Activated gamma-delta T cell treated with Interleukin-2 at 50 U/mL for 16 hours (primary cell): ENCODE results near the gene KRT74.

Experiments
- DNase-seq: peaks from one replicate; pipeline ENCODE4 v3.0.0-alpha.2; 2020

KRT74 gene

DNA sequence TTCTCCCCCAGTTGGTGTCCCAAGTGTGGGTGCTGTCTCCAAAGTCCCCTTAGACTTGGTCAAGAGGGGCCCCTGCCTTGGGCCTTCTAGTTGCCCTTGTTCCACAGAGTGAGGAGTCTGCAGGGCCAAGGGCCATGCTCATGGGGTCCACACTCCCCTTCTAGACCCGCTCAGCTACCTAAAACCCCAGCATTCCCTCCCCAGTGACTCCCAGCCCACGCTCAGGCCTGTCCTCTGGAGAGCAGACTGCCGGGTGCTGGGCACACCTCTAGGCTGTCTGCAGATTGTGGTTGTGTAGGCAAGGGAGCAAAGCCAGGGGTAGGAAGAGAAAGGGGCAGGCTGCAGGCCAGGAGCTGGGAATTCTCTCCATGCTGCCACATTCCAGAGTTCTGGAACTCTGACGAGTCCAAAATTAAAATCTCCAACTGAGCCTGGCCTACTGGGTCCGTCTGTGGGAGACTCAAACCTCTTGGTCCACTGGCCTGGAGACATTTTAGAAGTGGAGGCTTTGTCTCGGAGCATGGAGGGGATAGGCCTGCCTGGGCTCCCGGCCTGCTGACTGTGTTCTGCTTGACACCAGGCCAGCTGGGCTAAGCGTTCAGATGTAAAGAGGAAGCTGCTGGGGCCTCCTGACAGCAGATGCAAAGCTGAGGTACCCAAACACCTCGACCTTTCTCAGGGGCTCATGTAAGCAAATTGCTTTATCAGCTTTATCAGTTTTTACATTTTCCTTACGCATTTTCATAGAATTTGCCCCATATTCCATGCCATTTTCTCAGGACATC, 39.8 kb downstream of the KRT74 start:
- no peak for DNase-seq

DNA sequence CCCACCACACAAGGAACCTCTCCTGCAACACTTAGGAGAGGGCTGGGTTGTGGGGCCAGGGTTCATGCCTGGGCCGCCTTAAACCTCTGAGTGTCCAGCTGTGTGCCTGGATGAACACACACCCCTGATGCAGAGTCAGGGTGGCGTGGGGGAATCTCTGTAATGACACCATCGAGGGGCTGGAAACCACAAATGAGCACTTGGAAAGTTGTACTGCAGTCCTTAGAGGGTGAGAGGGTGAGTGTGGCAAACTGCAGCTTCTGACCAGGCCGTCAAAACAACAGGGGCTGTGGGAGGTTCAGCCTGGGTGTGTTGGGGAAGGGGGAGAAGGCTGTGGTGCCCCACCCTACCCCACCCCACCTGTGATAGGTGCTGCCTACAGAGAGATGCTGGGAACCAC, 41.0 kb downstream of the KRT74 start:
- no peak for DNase-seq

DNA sequence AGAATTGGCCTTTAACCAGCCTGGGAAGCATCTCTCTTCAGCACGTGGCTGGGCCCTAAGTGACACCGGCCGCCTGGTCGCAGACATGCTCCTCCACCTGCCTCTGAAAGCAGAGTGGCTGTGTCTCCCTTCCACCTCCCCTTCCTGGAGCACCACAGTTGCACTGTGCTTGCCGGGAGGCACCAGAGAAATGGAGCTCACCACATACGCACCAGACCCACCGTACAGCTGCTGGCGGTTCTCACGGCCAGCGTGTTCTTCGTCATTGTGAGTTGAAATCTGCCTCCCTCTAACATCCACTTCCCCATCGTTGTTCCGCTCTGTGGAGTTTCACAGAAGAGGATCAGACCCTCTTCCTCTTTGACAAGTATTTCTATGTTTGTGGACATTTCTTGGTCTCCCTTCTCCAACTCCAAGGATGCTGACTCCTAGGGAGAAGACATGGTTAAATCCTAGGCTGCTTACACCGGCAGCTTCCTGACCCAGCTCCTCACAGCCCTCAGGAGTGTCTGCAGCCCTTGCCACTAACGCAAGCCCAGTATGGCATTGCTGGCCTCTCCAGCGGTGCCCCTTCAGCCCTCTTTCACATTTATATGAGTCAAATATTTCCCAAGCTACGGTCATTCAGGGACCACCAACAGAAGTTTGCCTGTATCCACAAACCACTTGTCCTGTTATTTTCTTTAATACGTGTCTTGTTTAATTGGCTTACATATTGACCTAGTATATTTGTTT, 41.9 kb downstream of the KRT74 start:
- no peak for DNase-seq

DNA sequence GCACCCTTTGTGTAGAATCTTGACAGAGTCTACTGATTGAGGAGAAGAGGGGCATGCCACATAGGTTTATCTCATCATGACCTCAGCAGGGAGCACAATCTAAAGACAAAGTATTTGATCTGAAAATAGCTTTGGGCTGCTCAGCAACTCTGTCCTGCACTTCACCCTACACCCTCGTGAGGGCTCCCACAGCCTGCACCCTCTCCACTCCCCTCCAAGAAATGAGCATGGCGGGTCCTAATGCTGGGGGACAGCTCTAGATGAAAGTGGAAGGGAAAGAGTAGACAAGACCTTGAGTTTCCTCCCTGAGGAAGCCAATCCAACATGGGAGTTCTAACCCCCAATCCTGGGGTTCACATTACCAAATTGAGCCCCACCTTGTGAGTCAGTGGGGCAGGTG, 42.7 kb downstream of the KRT74 start:
- DNase-seq: no peak

DNA sequence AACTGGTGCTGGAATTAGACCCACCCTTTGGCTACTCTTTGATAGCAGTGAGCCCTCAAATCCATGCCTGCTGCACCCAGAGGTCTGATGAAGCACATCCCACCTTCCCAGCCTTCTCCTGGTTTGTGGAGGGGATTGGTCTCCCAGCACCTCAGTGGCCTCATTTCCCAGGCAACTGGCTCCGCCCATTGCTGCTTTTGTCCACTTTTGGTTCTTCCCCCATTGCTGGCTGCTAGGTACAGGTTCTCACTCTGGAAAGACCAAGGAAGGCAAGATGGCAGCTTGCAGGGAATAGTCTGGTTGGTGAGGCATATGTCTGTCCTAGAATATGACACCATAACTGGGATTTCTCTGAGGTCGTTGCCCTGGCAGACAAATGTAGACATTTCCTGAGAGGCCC, 43.3 kb downstream of the KRT74 start:
- DNase-seq: no peak

DNA sequence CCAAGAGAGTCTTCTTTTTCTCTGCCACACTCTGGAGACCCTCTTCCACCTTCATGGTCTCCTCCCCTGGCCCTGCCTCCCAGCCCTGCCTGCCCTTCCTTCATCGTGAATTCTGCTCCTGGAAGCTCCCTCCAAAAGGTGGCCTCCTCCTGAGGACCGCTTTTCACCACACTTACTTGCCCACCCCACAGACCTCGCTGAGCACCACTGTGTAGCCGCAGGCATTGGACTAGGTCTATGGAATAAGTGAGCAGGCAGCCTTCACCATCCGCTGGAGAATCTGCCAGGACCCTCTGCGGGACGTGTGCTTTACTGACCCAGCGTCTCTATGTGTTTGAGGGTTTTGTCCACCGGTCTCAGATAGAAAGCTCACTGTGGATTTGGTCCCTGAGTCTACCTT, 43.8 kb downstream of the KRT74 start:
- DNase-seq: no peak

DNA sequence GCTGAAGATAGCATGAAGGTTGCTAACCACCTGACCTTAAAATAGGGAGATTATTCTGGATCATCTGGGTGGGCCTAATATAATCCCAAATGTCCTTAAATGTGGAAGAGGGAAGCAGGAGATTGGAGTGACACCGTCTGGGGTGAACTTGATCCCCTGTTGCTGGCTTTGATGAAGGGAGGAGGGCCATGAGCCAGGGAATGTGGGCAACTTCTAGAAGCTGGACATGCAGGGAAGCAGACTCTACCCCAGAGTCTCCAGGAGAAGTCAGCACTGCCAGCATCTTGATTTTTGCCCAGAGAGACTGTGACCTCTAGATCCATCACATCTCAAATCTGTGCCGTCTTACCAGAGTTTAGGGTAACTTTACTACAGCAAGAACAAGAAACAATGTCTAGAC, 44.2 kb downstream of the KRT74 start:
- DNase-seq: no peak

DNA sequence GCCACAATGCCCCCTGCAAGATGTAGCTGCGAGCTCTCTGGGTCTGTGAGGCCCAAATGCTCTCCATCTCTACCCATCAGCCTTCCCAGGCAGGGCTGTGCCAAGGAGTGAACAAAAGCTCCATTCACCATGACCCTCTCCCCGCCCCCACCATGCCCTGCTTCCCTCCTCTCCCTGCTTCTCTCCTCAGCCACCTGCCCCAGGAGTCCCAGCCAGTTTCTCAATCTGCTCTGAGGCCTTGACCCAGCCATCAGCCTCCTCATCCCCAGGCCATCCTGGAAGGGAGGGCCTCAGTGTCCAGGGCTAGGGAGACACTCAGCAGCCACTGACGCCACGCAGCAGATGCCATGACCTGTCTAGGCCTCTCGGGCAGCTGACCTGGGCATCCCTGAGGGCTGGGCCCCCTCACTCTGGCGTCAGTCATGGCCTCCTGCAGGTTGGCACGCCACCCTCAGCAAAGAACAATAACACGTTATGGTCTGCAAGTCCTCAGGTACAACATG, 45.0 kb downstream of the KRT74 start:
- DNase-seq: no peak

DNA sequence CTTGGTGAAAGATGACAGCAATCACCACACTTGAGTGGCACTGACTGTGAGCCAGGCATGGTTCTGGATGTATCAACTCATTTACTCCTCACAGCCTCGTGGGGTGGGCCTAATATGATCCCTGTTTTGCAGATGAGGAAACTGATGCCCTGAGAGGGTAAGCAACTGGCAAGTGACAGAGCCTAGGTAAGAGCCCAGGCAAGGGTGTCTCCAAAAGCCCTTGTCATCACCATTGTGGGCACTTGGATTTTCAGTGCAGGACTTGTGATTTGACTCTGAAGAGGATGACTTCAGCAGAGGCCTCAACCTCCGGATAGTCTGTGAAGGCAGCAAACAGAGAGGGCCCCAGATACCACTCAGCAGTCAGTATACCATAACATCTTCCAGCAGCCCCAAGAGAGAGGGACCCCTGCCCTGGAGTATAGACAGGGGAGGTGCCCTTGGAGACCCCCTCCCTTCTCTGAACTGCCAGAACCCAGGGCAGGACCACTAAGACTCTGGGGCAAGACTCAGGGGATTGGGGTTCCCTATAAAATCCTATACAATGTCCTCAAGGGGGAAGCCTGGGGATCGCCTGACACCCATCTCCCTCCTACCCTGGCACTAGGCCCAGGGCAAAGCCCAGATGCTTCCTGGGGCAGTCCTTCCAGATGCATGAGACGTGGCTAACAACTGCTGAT, 46.4 kb downstream of the KRT74 start:
- DNase-seq: no peak

DNA sequence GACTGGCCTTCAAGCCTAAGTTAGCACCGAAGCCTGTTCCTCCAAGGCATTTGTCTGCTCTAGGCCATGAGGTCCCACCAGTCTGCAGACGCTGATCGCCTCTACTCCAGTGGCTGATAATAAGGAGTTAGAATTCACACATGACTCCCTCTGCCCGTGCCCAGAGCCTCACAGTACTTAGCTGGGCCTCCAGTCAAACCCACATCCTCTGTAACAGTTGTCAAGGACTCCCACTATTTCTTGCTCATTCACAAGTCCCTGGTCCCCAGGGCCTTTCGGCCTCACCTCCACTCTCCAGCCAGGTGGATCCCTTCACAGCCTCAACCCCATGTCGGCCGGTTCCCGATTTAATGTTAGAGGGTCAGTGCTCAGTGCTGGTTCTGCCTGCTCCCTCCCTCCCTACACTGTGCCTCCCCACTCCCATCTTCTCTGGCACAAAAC, 47.1 kb downstream of the KRT74 start:
- DNase-seq: no peak

DNA sequence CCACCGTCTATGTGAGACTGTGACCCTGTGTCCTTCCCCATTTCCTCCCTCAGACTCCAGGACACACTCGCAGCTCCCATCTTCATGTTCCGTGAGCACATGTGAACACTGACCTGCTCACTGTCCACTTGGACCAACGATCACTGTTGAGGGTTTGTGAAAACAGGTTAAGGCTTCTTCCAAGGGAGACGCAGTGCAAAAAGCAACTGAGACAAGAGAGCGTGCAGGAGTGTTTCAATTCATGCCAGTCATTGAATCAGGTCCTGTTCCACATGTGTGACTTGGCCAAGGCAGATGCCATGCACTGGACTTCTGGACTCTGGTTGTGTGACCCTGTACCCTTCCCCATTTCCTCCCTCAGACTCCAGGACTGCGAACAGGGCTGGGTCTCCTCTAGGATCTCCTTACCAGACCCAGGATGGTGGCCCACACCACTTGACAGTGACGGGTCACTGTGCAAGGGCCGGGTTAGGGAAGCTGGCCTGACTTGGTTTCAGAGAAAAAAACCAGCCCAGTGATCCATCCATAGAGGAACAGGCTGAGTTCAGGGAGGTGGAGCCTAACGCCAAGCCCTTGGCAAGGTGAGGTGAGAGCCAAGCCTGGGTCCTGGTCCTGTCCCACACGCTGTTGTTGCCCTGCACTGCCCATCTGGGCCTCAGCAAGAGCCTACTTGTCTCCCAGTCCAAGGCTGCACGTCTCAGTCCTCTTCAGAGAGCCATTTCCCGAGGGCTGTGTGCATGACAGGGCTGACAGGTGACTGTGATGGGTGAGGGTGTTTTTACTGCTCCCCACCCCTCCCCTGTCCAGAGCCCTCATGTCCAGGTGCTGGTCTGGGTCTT, 47.8 kb downstream of the KRT74 start:
- no peak for DNase-seq

DNA sequence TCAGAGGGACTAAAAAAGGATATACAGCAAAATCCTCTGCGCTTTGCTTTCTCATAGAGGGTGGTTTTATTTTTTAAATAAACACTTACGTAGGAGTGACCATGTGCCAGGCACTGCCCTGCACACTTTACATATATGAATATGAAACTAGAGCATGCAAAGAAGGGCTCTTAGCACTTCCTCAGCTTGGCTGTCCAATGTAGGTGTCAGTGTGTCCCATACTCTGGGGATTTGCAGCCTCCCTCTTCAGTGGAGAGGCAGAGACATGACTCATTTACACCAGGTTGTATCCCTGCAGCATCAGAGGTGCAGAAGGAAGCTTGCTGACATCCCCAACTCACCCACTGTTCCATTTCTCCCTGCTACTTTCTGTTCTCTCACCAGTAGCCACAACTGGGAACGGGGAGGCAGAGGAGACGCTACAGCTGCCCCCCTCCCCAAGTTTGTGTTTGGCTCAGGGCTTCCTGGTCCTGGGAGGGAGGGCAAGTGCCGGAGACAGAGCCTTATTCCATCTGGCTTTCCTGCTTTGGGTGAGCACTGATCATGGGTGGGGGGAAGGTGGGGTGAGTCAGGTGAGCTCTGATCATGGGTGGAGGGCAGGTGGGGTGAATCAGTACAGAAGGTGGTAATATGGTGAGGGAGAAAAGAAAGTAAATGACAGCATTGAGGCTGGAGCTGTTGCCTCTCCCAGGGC, 48.6 kb downstream of the KRT74 start:
- no peak for DNase-seq

DNA sequence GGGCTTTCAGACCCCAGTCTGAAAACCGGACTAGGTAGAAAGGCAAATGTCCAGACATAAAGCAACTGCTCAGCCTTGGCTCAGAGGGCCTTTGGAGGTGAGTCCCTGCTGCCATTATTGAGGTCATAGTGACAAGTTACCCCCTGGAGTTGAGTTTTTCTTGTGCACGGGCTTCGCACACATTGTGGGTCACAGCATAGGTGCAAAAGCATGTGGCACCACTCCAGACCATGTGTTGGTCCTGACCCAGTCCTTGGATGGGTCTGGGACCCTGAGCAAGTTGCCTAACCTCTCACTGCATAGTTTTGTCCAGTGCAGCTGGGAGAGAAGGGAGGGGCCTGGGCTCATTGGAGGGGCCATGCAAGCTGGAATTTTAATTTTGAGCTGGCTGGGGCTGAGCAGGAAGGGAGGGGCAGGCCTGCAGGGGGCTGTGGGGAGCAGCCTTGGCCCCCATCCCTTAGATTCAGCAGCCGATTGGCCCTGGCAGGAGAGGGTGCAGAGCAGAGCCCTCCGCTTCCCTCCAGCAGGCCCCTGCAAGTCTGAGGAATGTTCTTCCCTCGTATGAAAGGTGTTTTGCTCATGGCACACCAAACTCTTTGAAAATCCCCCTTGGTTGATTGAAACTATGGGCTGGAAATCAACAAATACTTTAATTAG, 49.3 kb downstream of the KRT74 start:
- DNase-seq: no peak

DNA sequence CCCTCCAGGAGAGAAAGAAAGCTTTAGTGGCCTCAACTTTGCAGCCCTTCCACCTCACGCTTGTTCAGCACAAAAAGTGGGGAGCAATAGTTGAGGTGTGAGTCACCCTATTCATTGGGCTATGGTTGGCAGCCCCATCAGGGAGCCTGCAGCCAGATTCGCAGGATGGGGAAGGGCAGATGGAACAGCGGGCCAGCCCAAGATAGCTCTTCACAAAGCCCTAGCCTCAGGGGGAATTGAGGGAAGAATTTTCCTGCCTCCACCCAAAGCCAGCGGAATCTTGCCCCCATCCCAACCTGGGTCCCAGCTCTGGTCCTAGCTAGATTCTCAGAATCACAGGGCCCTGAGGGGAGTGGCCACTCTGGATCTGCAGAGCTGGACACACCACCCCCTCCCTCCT, 49.8 kb downstream of the KRT74 start:
- no peak for DNase-seq

DNA sequence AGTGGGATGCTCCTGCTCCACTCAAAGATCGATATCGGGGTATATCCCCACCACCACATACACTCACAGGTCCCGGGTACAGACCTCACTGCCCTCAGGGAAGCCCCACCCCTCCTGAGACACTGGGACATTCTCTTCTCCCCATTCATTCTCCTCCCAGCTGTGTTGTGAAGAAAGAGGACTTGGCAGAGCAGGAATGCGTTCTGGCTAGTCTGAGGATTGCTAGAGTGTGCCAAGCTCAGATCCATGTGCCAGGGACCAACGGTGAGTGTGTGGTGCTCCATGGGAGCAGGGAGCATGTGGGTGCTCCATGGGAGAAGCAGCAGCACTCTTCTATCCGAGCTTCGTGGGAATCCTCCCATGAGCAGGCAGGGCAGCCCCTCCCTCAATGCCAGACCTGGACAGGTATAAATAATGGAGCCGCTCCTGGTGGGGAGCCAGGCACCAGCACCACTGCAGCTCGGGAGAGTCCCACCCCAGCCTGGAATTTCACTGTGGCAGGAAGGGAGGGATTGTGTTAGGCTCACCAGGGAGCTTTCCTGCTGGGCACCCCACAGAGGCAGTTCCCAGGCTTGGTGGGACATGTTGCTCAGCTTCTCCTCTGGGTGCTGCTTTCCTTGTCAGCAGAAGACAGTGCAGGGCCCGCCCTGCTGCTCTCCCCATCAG, 51.2 kb downstream of the KRT74 start:
- DNase-seq: no peak

DNA sequence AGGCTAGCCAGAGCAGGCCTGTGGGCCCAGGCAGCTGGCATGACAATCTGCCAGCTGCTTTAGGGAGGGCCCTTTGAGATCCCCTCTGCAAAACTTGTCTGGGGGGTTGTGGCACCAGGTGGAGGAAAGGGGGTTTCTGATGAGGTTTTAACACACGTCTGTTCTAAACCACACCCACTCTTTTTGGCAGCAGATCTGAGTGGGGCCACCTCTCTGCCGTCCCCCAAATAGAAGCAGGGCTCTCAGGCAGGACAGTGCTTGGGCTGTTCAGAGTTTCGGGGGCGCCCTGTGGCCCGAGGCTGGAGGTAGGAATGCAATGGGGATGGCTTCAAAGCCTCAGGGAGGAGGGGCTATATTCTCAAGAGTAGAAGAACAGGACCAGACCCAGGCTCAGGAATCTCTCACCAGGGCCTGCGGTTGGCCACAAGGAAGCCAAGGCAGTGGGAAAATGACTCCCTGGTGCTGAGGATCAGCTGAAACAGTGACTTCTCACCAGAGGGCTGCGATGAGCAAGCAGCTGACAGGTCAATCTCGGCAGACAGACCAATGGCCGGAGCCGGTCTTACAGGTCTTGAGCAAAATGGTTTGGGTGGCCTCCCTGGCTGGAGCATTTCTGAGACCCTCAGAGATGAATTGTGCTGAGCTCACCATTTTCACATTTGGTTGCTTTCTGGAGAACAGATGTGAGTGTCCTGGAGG, 51.9 kb downstream of the KRT74 start:
- no peak for DNase-seq

DNA sequence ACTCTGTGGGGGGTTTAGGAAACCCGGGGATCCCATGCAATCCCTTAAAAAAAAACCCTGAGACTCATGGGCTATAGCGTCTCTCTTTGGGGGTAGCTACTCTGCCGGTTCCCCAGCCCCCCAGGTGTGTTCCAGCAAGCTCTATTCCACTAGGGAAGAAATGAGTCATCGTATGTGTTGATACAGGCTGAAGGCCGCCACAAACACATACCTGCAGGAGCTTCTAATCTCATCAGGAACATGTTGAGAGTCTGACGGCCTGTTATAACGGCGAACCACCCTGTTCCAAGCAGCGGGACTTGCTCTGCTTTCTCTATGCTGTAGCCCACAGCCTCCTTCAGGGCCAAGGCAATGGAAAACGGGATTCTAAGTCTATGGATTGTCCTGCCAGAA, 52.5 kb downstream of the KRT74 start:
- DNase-seq: no peak

DNA sequence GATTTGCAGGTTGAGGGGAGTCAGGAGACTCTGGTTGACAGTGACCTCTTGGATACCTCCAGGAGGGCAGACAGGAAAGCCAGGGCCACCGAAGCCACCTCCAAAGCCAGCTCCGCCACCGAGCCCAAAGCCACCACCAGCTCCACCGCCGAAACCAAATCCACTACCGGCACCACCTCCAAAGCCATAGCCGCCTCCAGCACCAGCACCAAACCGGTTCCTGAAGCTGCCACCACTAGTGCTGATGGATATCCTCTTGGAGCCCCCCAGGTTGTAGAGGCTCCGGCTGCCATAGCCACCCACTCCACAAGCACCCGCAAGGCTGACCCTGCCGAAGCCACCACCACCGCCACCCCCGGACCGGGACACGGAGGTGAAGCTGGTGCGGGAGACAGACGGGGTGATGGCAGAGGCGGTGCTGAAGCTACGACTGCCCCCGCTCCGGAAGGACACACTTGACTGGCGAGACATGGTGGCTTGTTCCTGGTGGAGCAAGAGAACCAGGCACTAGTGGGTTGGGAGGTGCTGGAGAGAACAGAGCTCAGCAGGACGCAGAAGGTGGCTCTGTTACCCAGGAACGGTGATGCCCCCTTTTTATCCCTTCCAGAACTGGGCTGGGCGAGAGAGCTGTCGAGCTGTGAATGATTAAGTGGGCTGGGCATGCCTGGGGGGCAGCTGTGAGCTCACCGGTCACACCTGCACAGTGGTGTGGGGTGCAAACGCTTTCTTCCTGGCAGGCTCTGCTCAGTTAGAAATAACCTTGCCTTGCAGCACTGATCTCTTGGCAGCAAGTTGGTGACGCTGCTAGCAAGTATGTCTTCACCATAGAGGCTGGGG, 53.6 kb downstream of the KRT74 start, which contains the start of gene KRT5:
Gene KRT5, minus strand, starts transcription at position 569 of the 837 bp plus-strand sequence. Its CDS starts 98 bp downstream, at position 471.
- DNase-seq: no peak

DNA sequence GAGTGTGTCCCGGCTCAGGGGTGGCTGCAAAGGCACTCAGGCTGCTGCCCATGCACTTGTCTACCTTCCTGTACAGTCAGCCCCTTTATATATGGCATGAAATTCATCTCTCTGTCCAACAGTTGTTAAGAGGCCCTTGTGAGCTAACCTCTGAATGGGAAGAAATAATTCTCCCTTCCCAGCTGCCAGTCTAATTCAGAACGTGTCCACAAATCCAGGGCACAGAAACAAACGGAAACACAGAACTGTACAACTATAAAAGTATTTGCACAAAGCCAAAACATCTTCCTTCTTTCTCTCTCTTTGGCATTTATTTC, 54.3 kb downstream of the KRT74 start:
- DNase-seq: no peak
